A549 (cell line): Measurements from ENCODE around the gene CTIF. TPM values are rescaled to one million over a fixed set of nuclear protein-coding genes. Genes with fewer than 3 reads are reported as not detected.
"Not testable (repeated sequence)": the region's sequence is repeated elsewhere in the genome, so short reads cannot be mapped to it uniquely, and the experiment has no call there.

Source experiments
- ATAC-seq, 2 experiments: fragments of 200-7000 bp in 1 of 2; fragments of >200 bp in 1 of 2; cut with Nextera tagmentation in 1 of 2; cut with Tn5 transposase in 1 of 2; 3 replicates each; pipeline versions ENCODE4 v1.8.0 to v1.9.1; 2018 to 2020; ENCODE audit warnings: mild to moderate bottlenecking in 1 of 2, moderate library complexity in 1 of 2
- CTCF ChIA-PET: fragments of 300-600 bp; sonication (Branson Sonifier 250); formaldehyde crosslinking; extraction: SDS; loops from one replicate; lab custom pipeline; 2021; ENCODE audit warnings: antibody characterized with exemption, inconsistent platforms; lab: Yijun Ruan, JAX
- POLR2A ChIA-PET: fragments of 350-600 bp; formaldehyde crosslinking; extraction: SDS; loops from one replicate; lab custom pipeline; 2021; ENCODE audit warnings: antibody characterized with exemption, inconsistent platforms; lab: Yijun Ruan, JAX
- DNase-seq, 2 experiments: peaks; one replicate each; pipeline versions ENCODE4 v3.0.0 to v3.0.0-alpha.2; 2011 to 2016; ENCODE audit warnings: low read depth in 1 of 2, low spot score in 1 of 2
- FAIRE-seq: peaks from 2 replicates; lab custom pipeline; 2011; peaks lifted over from hg19 to GRCh38; lab: Jason Lieb, UNC
- H3K27ac ChIP-seq, 2 experiments: fragments of >200 bp; sonication (Bioruptor Twin); formaldehyde crosslinking; 3 replicates each; pipeline ENCODE4 v1.5.1; 2016 to 2017
- H3K4me1 ChIP-seq: fragments of >200 bp; sonication (Bioruptor Twin); formaldehyde crosslinking; 3 replicates; pipeline ENCODE4 v1.6.1; 2016
- H3K4me2 ChIP-seq: fragments of >200 bp; sonication (Bioruptor Twin); formaldehyde crosslinking; 3 replicates; pipeline ENCODE4 v1.6.1; 2016
- H3K4me3 ChIP-seq: fragments of >200 bp; sonication (Bioruptor Twin); formaldehyde crosslinking; 3 replicates; pipeline ENCODE4 v1.5.1; 2016
- H3K9me3 ChIP-seq: fragments of >200 bp; sonication (Bioruptor Twin); formaldehyde crosslinking; 3 replicates; pipeline ENCODE4 v1.6.1; 2016
- CBX8 ChIP-seq: fragments of 200-600 bp; sonication (generic); IDR thresholded peaks from 2 replicates; pipeline ENCODE4 v1.6.1; 2016
- CHD4 ChIP-seq: fragments of 200-600 bp; sonication (generic); IDR thresholded peaks from 2 replicates; pipeline ENCODE4 v1.6.1; 2016; ENCODE audit warnings: antibody characterized with exemption, mild to moderate bottlenecking, borderline replicate concordance
- EP300 ChIP-seq, 2 experiments: fragments of >200 bp; sonication (Bioruptor Twin); formaldehyde crosslinking; IDR thresholded peaks; 2 replicates in 1 of 2; 3 replicates in 1 of 2; pipeline ENCODE4 v1.6.1; 2016 to 2017
- ESRRA ChIP-seq: fragments of 150-350 bp; IDR thresholded peaks from 2 replicates; pipeline ENCODE4 v1.6.1; 2014; ENCODE audit warnings: mild to moderate bottlenecking, low read length, borderline replicate concordance
- FOSL2 ChIP-seq, 2 experiments: fragments of 450-650 bp in 1 of 2; fragments of >200 bp in 1 of 2; sonication (Bioruptor Twin) in 1 of 2; formaldehyde crosslinking; IDR thresholded peaks; 2 replicates each; pipeline versions ENCODE4 v1.5.0 to v1.6.1; 2016 to 2020; ENCODE audit warnings: mild to moderate bottlenecking in 1 of 2, moderate library complexity in 1 of 2
- HOXB13 ChIP-seq: fragments of 250-450 bp; sonication (Bioruptor Pico); IDR thresholded peaks from 2 replicates; pipeline ENCODE4 v1.5.0; 2020; ENCODE audit warnings: low read depth, mild to moderate bottlenecking, moderate library complexity
- JUN ChIP-seq, 2 experiments: fragments of >200 bp; sonication (Bioruptor Twin); formaldehyde crosslinking; IDR thresholded peaks; 2 replicates in 1 of 2; 3 replicates in 1 of 2; pipeline ENCODE4 v1.6.1; 2016 to 2017
- MAFK ChIP-seq: fragments of 450-650 bp; IDR thresholded peaks from 2 replicates; pipeline ENCODE4 v1.6.1; 2014; ENCODE audit not compliant: partially characterized antibody
- MYC ChIP-seq: IDR thresholded peaks from 2 replicates; pipeline ENCODE4 v1.6.1; 2012; ENCODE audit warnings: mild to moderate bottlenecking, inconsistent platforms, low read length, improper control_type of control experiment, borderline replicate concordance
- NFE2L2 ChIP-seq: fragments of 150-350 bp; conservative IDR thresholded peaks from 2 replicates; pipeline ENCODE4 v1.6.1; 2014; ENCODE audit warnings: low read length
- NPAS2 ChIP-seq: fragments of 250-450 bp; sonication (Bioruptor Pico); IDR thresholded peaks from 2 replicates; pipeline ENCODE4 v1.8.0; 2022; ENCODE audit warnings: mild to moderate bottlenecking, moderate library complexity, borderline replicate concordance
- PHF8 ChIP-seq: fragments of 200-600 bp; sonication (generic); IDR thresholded peaks from 2 replicates; pipeline ENCODE4 v1.6.1; 2016; ENCODE audit warnings: low read depth, mild to moderate bottlenecking, antibody characterized with exemption, moderate library complexity, borderline replicate concordance
- RAD21 ChIP-seq, 2 experiments: fragments of >200 bp in 1 of 2; sonication (Bioruptor Twin) in 1 of 2; formaldehyde crosslinking in 1 of 2; IDR thresholded peaks in 1 of 2; conservative IDR thresholded peaks in 1 of 2; 2 replicates in 1 of 2; 3 replicates in 1 of 2; pipeline ENCODE4 v1.6.1; 2012 to 2018; ENCODE audit warnings: inconsistent platforms in 1 of 2
- RCOR1 ChIP-seq: fragments of 150-350 bp; IDR thresholded peaks from 2 replicates; pipeline ENCODE4 v1.6.1; 2014; ENCODE audit warnings: antibody characterized with exemption, low read length, low read depth
- ZC3H11A ChIP-seq: fragments of 450-650 bp; IDR thresholded peaks from 2 replicates; pipeline ENCODE4 v1.6.1; 2014; ENCODE audit warnings: antibody characterized with exemption, mild to moderate bottlenecking
- ZFP36 ChIP-seq: fragments of 450-650 bp; IDR thresholded peaks from 2 replicates; pipeline ENCODE4 v1.6.1; 2014; ENCODE audit warnings: borderline replicate concordance; ENCODE audit not compliant: partially characterized antibody
- WGBS: methylation state at CpG from one replicate; pipeline ENCODE4 v1.1.6; 2017; ENCODE audit errors: missing lambda C conversion rate; 5-methylcytosine and 5-hydroxymethylcytosine counted together
- polyA plus RNA-seq, 4 experiments: library from polyadenylated mRNA; depleted of rRNA in 3 of 4; stranded (reverse); fragments of >200 nt; fragmentation: RNase III in 1 of 4; extraction: RNeasy Plus Mini Kit Qiagen cat#74134 plus additional on column Dnase treatment in 1 of 4; gene quantifications; 2 replicates in 3 of 4; 3 replicates in 1 of 4; pipeline ENCODE4 v1.2.3, GENCODE V29; 2011 to 2017
- TF ChIP-seq, protein P1 (sequence below): fragments of 250-450 bp; sonication (Bioruptor Pico); IDR thresholded peaks from 2 replicates; pipeline ENCODE4 v1.5.0; 2021; ENCODE audit warnings: mild to moderate bottlenecking, moderate library complexity, borderline replicate concordance
- TF ChIP-seq, protein P2 (sequence below): IDR thresholded peaks from 2 replicates; pipeline ENCODE4 v1.6.1; 2012
- TF ChIP-seq, protein P3 (sequence below): IDR thresholded peaks from 2 replicates; pipeline ENCODE4 v1.6.1; 2012
- TF ChIP-seq, protein P4 (sequence below): fragments of 150-350 bp; IDR thresholded peaks from 2 replicates; pipeline ENCODE4 v1.6.1; 2014; ENCODE audit warnings: low read depth, mild to moderate bottlenecking, low read length

The CTIF gene
- polyA plus RNA-seq, 2 of the 4 experiments (the other 2 are of a cell fraction): 17.0 to 24.7 TPM

DNA sequence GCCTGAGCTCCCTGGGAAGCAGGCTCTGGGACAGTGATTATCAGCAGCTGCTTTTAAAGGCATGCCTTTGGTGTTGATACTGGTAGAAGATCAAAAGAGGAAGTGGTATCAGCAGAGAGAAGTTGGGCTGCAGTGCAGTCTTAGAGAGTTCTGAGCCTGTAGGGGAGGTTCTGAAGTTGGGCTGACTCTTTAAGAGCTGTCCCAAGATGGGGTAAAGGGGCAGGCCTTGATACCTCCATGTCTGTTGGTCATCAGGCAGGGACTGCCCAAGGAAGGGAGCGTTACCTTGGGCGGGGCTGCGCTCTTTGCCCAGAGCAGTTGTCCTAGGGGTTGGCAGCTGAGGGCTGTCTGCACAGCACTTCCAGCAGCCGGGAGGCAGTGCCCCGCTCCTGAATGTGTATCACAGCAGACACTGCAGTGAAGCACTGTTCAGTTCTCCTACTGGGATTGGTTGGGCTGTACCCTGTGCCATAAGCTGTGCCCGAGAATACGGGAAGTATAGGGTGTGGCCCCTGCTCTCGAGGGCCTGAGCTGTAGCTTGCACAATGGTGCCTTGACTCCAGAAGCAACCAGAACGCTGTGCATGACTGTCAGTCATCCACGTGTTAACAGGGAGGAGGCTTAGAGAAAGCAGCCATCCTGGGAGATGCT is 177.0 kb downstream of the CTIF start:
- CTCF ChIA-PET: interaction anchor here (1.4 kb wide), 1 partner anchor 41 kb away, joined by 4 read pairs; no protein-coding TSS in a partner anchor
- POLR2A ChIA-PET: no interaction called here
- ATAC-seq (no peak), FAIRE-seq (no peak), DNase-seq (no peak)
- Histone ChIP-seq H3K4me2 (no peak overlapping the region), H3K9me3 (no peaks in the 10 kb centered on the region), H3K4me3 (no peak overlapping the region), H3K27ac (no peak overlapping the region), H3K4me1 (peaks cover 5% of the 10 kb centered on the region; the same call in 1 of the 3 replicates)
- 94% methylated on average over 3 of the region's 10 CpGs for WGBS
- no peak for TF ChIP-seq NPAS2 (CRISPR knock-in tag)
- TF ChIP-seq, protein P1, sequence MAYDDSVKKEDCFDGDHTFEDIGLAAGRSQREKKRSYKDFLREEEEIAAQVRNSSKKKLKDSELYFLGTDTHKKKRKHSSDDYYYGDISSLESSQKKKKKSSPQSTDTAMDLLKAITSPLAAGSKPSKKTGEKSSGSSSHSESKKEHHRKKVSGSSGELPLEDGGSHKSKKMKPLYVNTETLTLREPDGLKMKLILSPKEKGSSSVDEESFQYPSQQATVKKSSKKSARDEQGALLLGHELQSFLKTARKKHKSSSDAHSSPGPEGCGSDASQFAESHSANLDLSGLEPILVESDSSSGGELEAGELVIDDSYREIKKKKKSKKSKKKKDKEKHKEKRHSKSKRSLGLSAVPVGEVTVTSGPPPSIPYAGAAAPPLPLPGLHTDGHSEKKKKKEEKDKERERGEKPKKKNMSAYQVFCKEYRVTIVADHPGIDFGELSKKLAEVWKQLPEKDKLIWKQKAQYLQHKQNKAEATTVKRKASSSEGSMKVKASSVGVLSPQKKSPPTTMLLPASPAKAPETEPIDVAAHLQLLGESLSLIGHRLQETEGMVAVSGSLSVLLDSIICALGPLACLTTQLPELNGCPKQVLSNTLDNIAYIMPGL (CRISPR knock-in tag): no peak
- no peak for TF ChIP-seq ZC3H11A
- no peak for TF ChIP-seq CBX8
- TF ChIP-seq, protein P2, sequence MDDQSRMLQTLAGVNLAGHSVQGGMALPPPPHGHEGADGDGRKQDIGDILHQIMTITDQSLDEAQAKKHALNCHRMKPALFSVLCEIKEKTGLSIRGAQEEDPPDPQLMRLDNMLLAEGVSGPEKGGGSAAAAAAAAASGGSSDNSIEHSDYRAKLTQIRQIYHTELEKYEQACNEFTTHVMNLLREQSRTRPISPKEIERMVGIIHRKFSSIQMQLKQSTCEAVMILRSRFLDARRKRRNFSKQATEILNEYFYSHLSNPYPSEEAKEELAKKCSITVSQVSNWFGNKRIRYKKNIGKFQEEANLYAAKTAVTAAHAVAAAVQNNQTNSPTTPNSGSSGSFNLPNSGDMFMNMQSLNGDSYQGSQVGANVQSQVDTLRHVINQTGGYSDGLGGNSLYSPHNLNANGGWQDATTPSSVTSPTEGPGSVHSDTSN: no peak
- no peak for TF ChIP-seq CHD4
- TF ChIP-seq RCOR1: no peak
- no peak for TF ChIP-seq RAD21 (conservative IDR thresholded peaks at IDR 0.05 in 1 of 2, IDR thresholded peaks at IDR 0.05 in 1 of 2)
- no peak for TF ChIP-seq ESRRA

DNA sequence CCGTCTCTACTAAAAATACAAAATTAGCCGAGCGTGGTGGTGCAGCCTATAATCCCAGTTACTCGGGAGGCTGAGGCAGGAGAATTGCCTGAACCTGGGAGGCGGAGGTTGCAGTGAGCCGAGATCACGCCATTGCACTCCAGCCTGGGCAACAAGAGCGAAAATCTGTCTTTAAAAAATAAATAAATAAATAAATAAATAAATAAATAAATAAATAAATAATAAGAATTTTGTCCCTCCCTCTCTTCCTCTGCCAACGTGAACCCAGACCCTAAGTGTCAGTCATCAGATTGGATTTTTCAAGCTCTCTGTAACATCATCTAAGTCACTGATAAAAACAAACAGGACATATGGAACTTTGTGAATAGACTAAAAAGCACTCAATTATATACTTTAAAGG is 178.4 kb downstream of the CTIF start:
- TF ChIP-seq ZC3H11A: peak; percentile 39
- CTCF ChIA-PET, H3K9me3 ChIP-seq, H3K4me1 ChIP-seq, POLR2A ChIA-PET, ATAC-seq, H3K27ac ChIP-seq, H3K4me3 ChIP-seq, FAIRE-seq, DNase-seq, H3K4me2 ChIP-seq: not testable (repeated sequence)
- WGBS: 93% methylated on average over 9 of the region's 9 CpGs

DNA sequence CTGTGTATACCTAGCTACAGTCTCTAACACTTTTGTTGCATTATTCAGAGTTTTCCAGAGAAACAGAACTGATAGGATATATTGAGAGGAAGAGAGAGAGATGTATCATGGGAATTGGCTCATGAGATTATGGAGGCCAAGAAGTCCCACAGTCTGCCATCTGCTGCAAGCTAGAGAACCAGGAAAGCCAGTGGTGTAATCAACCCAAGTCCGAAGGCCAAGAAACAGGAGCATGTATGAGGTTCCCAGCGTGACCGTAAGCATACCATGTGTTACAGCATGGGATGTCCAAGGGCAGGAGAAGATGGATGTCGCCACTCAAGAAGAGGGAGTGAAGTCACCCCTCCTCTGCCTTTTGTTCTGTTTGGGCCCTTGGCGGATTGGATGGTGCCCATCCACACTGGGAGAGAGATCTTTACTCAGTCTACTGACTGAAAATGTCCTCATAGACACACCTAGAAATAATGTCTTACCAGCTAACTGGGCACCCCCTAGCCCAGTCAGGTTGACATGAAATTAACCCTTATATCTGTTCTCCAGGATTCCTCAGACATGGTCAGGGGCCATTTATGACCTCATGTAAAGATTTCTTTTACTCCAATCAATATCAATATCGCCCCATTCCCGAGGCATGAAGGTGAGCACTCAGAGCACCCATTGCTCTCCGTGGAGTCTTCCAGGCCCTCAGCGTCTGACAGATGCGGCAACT is 179.6 kb downstream of the CTIF start:
- DNase-seq (no peak), FAIRE-seq (no peak), ATAC-seq (no peak)
- Histone ChIP-seq H3K4me2 (no peak overlapping the region), H3K9me3 (no peaks in the 10 kb centered on the region), H3K4me1 (peaks cover 5% of the 10 kb centered on the region; the same call in 1 of the 3 replicates), H3K27ac (no peak overlapping the region), H3K4me3 (no peak overlapping the region)
- ChIA-PET CTCF (no interaction called here), POLR2A (no interaction called here)
- 95% methylated on average over 10 of the region's 10 CpGs for WGBS
- TF ChIP-seq, protein P2: no peak
- TF ChIP-seq, protein P3, sequence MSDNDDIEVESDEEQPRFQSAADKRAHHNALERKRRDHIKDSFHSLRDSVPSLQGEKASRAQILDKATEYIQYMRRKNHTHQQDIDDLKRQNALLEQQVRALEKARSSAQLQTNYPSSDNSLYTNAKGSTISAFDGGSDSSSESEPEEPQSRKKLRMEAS: no peak
- TF ChIP-seq ZFP36: no peak
- TF ChIP-seq PHF8: no peak
- no peak for TF ChIP-seq HOXB13 (CRISPR knock-in tag)
- no peak for TF ChIP-seq JUN (IDR thresholded peaks at IDR 0.05)
- TF ChIP-seq EP300 (IDR thresholded peaks at IDR 0.05): no peak
- no peak for TF ChIP-seq NFE2L2
- TF ChIP-seq, protein P4, sequence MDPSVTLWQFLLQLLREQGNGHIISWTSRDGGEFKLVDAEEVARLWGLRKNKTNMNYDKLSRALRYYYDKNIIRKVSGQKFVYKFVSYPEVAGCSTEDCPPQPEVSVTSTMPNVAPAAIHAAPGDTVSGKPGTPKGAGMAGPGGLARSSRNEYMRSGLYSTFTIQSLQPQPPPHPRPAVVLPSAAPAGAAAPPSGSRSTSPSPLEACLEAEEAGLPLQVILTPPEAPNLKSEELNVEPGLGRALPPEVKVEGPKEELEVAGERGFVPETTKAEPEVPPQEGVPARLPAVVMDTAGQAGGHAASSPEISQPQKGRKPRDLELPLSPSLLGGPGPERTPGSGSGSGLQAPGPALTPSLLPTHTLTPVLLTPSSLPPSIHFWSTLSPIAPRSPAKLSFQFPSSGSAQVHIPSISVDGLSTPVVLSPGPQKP: no peak
- no peak for TF ChIP-seq FOSL2 (IDR thresholded peaks at IDR 0.05)
- TF ChIP-seq FOSL2 (CRISPR knock-in tag; IDR thresholded peaks at IDR 0.05): no peak
- TF ChIP-seq MAFK: no peak
- no peak for TF ChIP-seq MYC
- TF ChIP-seq ZC3H11A: no peak
